Measurements from ENCODE around the gene THADA.

Gene THADA

GRCh38 chr2:43462866-43463641, 132.8 kb downstream of the THADA start:
- no peak for TF ChIP-seq CTCF (IDR thresholded peaks at IDR 0.05)

GRCh38 chr2:43461453-43462073, 134.3 kb downstream of the THADA start:
- TF ChIP-seq CTCF (IDR thresholded peaks at IDR 0.05) = no peak

GRCh38 chr2:43460611-43461365, 135.1 kb downstream of the THADA start:
- no peak for TF ChIP-seq CTCF (IDR thresholded peaks at IDR 0.05)

- no peak for TF ChIP-seq CTCF (IDR thresholded peaks at IDR 0.05)
These were observed 135.7 kb downstream of the THADA start for GRCh38 chr2:43460174-43460546.

GRCh38 chr2:43459446-43460173, 136.2 kb downstream of the THADA start:
- no peak for TF ChIP-seq CTCF (IDR thresholded peaks at IDR 0.05)

- TF ChIP-seq CTCF (IDR thresholded peaks at IDR 0.05) = no peak
These were observed 137.7 kb downstream of the THADA start for GRCh38 chr2:43458014-43458628.

All from LNCAP (cell line).